ENCODE measurements around the gene FNDC7.

- no peak for TF ChIP-seq CTCF (IDR thresholded peaks at IDR 0.05)
- no peak for TF ChIP-seq POLR2A (IDR thresholded peaks at IDR 0.05)
- no peak for TF ChIP-seq EP300 (IDR thresholded peaks at IDR 0.05)
Measured at GRCh38 chr1:108708691-108709660, 3.7 kb upstream of the FNDC7 start.
